Loucy (cell line): Measurements from ENCODE around the gene WNK1.

ENCODE experiments used
- CTCF ChIP-seq: fragments of 200-600 bp; sonication (generic); conservative IDR thresholded peaks from 2 replicates; pipeline ENCODE4 v1.5.1; 2014; ENCODE audit warnings: mild to moderate bottlenecking, antibody characterized with exemption, low read length
- EZH2phosphoT487 ChIP-seq: fragments of 200-600 bp; IDR thresholded peaks from 2 replicates; pipeline ENCODE4 v1.6.1; 2018; ENCODE audit warnings: antibody characterized with exemption, mild to moderate bottlenecking, moderate library complexity, borderline replicate concordance

DNA sequence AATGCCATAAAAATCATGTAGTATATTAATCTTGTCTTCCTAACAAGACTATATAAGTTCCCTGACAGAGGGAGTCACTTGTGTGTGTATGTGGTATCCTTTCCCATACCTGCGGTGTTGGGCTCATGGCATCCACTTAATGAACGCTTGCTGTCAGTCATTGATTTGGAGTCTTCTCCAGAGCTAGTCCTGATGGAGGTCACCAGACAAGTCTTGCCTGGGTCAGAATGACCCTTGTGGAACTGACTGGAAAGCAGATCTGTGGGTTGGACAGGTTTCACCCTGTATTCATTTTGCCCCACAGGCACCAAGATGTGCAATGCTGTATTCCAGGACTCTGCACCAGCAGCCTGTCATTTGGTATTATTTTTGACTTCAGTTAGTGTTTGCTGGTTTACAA is 27.3 kb upstream of the WNK1 start:
- TF ChIP-seq CTCF (no peak), EZH2phosphoT487 (no peak)
